Transverse colon (tissue), 4 donors: ENCODE measurements around the gene SPAG7. TPM values are rescaled to one million over a fixed set of nuclear protein-coding genes. Genes with fewer than 3 reads are reported as not detected.
A peak's percentile ranks its signal among the peaks of the same experiment; 100 is the strongest.

Source experiments
- DNase-seq: peaks from one replicate; pipeline ENCODE4 v3.0.0-alpha.2; 2019
- H3K27ac ChIP-seq, 4 donors: fragments of 200-600 bp; sonication (generic); 2 replicates each; pipeline ENCODE4 v1.5.1; 2016 to 2018; ENCODE audit warnings: inconsistent platforms in 4 of 4
- H3K27me3 ChIP-seq: fragments of 200-600 bp; sonication (generic); 2 replicates; pipeline ENCODE4 v1.5.1; 2017; ENCODE audit warnings: inconsistent platforms
- H3K36me3 ChIP-seq, 4 donors: fragments of 200-600 bp; sonication (generic); 2 replicates each; pipeline ENCODE4 v1.5.1; 2017 to 2019; ENCODE audit warnings: inconsistent platforms in 4 of 4
- H3K4me1 ChIP-seq, 4 donors: fragments of 200-600 bp; sonication (generic); 2 replicates each; pipeline ENCODE4 v1.5.1; 2017 to 2020; ENCODE audit warnings: inconsistent platforms in 4 of 4
- H3K4me3 ChIP-seq, 4 donors: fragments of 200-600 bp; sonication (generic); 1 replicate in 1 of 4; 2 replicates in 3 of 4; pipeline versions ENCODE4 v1.5.1 to v1.6.1; 2017 to 2019; ENCODE audit warnings: inconsistent platforms in 4 of 4
- H3K9me3 ChIP-seq, 2 donors: fragments of 200-600 bp; sonication (generic); 2 replicates each; pipeline ENCODE4 v1.5.1; 2017 to 2019; ENCODE audit warnings: inconsistent platforms in 2 of 2
- CTCF ChIP-seq, 5 experiments: fragments of 200-600 bp in 3 of 5; fragments of 450-650 bp in 2 of 5; sonication (generic) in 3 of 5; IDR thresholded peaks; 1 replicate in 2 of 5; 2 replicates in 3 of 5; pipeline ENCODE4 v1.5.1; 2016 to 2017; ENCODE audit warnings: antibody characterized with exemption in 5 of 5, inconsistent platforms in 3 of 5, mild to moderate bottlenecking in 2 of 5, moderate library complexity in 1 of 5
- EP300 ChIP-seq: sonication (generic); formaldehyde crosslinking; IDR thresholded peaks from one replicate; pipeline ENCODE4 v1.6.1; 2017; ENCODE audit warnings: antibody characterized with exemption, low read depth
- POLR2A ChIP-seq: fragments of 450-650 bp; IDR thresholded peaks from one replicate; pipeline ENCODE4 v1.6.1; 2016; ENCODE audit warnings: antibody characterized with exemption, mild to moderate bottlenecking, moderate library complexity
- POLR2AphosphoS5 ChIP-seq, 3 donors: sonication (generic); formaldehyde crosslinking; IDR thresholded peaks; one replicate each; pipeline ENCODE4 v1.6.1; 2016; ENCODE audit warnings: antibody characterized with exemption in 3 of 3
- WGBS, 2 donors: methylation state at CpG; one replicate each; pipeline ENCODE4 v1.1.5; 2018; ENCODE audit warnings: low coverage in 1 of 2; 5-methylcytosine and 5-hydroxymethylcytosine counted together
- in situ Hi-C, 4 donors: fragments of 200-750 bp; cut with MboI; loops; one replicate each; pipeline versions ENCODE4 v1.15.0 to v1.15.1; 2017; ENCODE audit warnings: low sequenced_read_pairs in 3 of 4, low pct_ligation_motif_present in 1 of 4, low pct_unique_long_range_greater_than_20kb in 1 of 4
- intact Hi-C: fragments of 100-400 bp; cut with DNase I; formaldehyde crosslinking; loops from one replicate; pipeline ENCODE4 v1.15.1; 2023; ENCODE audit warnings: low total_unique reads
- total RNA-seq, 4 donors: library from RNA; depleted of rRNA; stranded (reverse); fragments of >200 nt; gene quantifications; one replicate each; pipeline ENCODE4 v1.1.0, GENCODE V29; 2016

Gene SPAG7
- total RNA-seq, 4 donors from 2014 or later = 8.2 to 64.7 (median 47.4) TPM

GRCh38 chr17:4950075-4950745, 17.4 kb downstream of the SPAG7 start:
- Histone ChIP-seq H3K27ac (peak overlapping the region; percentile 95 to 100 (median 100)), H3K4me1 (peaks cover 22 to 46% (median 27%) of the 10 kb centered on the region in 4 donors), H3K36me3 (no peaks in the 10 kb centered on the region), H3K9me3 (no peaks in the 10 kb centered on the region), H3K4me3 (peak overlapping the region; percentile 33 to 92 (median 64)), H3K27me3 (no peaks in the 10 kb centered on the region)
- intact Hi-C loops (no loop called here), in situ Hi-C loops (no loop called here)
- peak; percentile 75 for DNase-seq
- WGBS, 2 donors = 5% methylated on average over 43 of the region's 52 CpGs; no CpG with 5 or more reads in 1 of the 2 donors
- no peak for TF ChIP-seq POLR2A

GRCh38 chr17:4949321-4950074, 18.1 kb downstream of the SPAG7 start:
- intact Hi-C loops = no loop called here
- WGBS, 2 donors = 1% methylated on average over 41 of the region's 75 CpGs; no CpG with 5 or more reads in 1 of the 2 donors
- H3K36me3 ChIP-seq = no peaks in the 10 kb centered on the region
- peak; percentile 93 for DNase-seq
- in situ Hi-C loops = no loop called here
- no peaks in the 10 kb centered on the region for H3K27me3 ChIP-seq
- H3K27ac ChIP-seq = peak overlapping the region; percentile 95 to 100 (median 100)
- H3K4me1 ChIP-seq = peaks cover 29 to 53% (median 34%) of the 10 kb centered on the region in 4 donors
- no peaks in the 10 kb centered on the region for H3K9me3 ChIP-seq
- peak overlapping the region; percentile 33 to 92 (median 64) for H3K4me3 ChIP-seq
- TF ChIP-seq POLR2A = no peak
- TF ChIP-seq CTCF (IDR thresholded peaks at IDR 0.05) = no peak
- TF ChIP-seq POLR2AphosphoS5 (IDR thresholded peaks at IDR 0.05) = peak in 1 of 3 donors; percentile 71

- in situ Hi-C loops = no loop called here
These were observed 18.7 kb downstream of the SPAG7 start for GRCh38 chr17:4948931-4949320.

GRCh38 chr17:4948166-4948930, 19.3 kb downstream of the SPAG7 start, which contains the start of gene PFN1:
Gene PFN1, minus strand, starts transcription at chr17:4948530. Its CDS starts 136 bp downstream, at chr17:4948394.
- intact Hi-C loops (no loop called here), in situ Hi-C loops (no loop called here)
- peaks cover 29 to 50% (median 40%) of the 10 kb centered on the region in 4 donors for H3K4me1 ChIP-seq
- peak within 1 kb of the TSS; percentile 95 to 100 (median 100) for H3K27ac ChIP-seq
- WGBS, 2 donors = 0% methylated on average over 5 to 43 of the region's 59 CpGs
- no peaks in the 10 kb centered on the region for H3K27me3 ChIP-seq
- TF ChIP-seq EP300 = no peak
- TF ChIP-seq CTCF (IDR thresholded peaks at IDR 0.05) = no peak
- peak; percentile 97 for TF ChIP-seq POLR2A
- TF ChIP-seq POLR2AphosphoS5 (IDR thresholded peaks at IDR 0.05) = peak; percentile 73 to 96 (median 92)
- peak within 1 kb of the TSS; percentile 52 to 100 (median 84) for H3K4me3 ChIP-seq
- no peaks in the 10 kb centered on the region for H3K9me3 ChIP-seq
- H3K36me3 ChIP-seq = peaks cover 0 to 1% (median 0%) of the 10 kb centered on the region in 4 donors
- DNase-seq = peak; percentile 94

More at GRCh38 chr17:4948931-4949320, 18.7 kb downstream of the SPAG7 start:
- Histone ChIP-seq H3K27ac (peak overlapping the region; percentile 95 to 100 (median 100)), H3K4me3 (peak overlapping the region; percentile 33 to 92 (median 64)), H3K9me3 (no peaks in the 10 kb centered on the region), H3K36me3 (no peaks in the 10 kb centered on the region), H3K27me3 (no peaks in the 10 kb centered on the region), H3K4me1 (peaks cover 29 to 54% (median 37%) of the 10 kb centered on the region in 4 donors)
- TF ChIP-seq POLR2AphosphoS5 (IDR thresholded peaks at IDR 0.05) (peak; percentile 24 to 54 (median 44)), POLR2A (no peak)
- DNase-seq = peak; percentile 87
- intact Hi-C loops = no loop called here
- WGBS, 2 donors = 1% methylated on average over 40 of the region's 40 CpGs; no CpG with 5 or more reads in 1 of the 2 donors
